ENCODE measurements around the gene ZFP30.
A peak's percentile ranks its signal among the peaks of the same experiment; 100 is the strongest.
"Not testable (repeated sequence)": the region's sequence is repeated elsewhere in the genome, so short reads cannot be mapped to it uniquely, and the experiment has no call there.

Gene ZFP30

GRCh38 chr19:37655301-37655688, at the start of gene ZFP30:
ZFP30 (minus strand) TSS chr19:37655465; CDS start chr19:37647822, 7,643 bp downstream.
- peak; percentile 63 for DNase-seq (ENCODE audit: low read depth in 2 of 2)

GRCh38 chr19:37699057-37699456, 43.8 kb upstream of the ZFP30 start:
- no peak for DNase-seq (ENCODE audit: low read depth in 2 of 2)

DNA sequence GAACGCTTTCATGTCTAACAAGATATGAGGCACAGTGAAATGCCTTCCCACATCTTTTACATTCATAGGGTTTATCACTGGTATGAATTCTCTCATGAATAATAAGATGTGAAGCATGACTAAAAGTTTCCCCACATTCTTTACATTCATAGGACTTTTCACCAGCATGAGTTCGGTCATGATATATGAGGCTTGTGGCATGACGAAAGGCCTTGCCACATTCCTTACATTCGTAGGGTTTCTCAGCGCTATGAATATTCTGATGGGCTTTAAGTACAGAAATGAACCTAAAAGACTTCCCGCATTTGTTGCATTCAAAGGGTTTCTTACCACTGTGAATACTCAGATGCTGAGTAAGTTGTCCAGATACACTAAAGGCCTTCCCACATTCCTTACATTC, 43.0 kb upstream of the ZFP30 start:
- DNase-seq (ENCODE audit: low read depth in 2 of 2) = no peak

DNA sequence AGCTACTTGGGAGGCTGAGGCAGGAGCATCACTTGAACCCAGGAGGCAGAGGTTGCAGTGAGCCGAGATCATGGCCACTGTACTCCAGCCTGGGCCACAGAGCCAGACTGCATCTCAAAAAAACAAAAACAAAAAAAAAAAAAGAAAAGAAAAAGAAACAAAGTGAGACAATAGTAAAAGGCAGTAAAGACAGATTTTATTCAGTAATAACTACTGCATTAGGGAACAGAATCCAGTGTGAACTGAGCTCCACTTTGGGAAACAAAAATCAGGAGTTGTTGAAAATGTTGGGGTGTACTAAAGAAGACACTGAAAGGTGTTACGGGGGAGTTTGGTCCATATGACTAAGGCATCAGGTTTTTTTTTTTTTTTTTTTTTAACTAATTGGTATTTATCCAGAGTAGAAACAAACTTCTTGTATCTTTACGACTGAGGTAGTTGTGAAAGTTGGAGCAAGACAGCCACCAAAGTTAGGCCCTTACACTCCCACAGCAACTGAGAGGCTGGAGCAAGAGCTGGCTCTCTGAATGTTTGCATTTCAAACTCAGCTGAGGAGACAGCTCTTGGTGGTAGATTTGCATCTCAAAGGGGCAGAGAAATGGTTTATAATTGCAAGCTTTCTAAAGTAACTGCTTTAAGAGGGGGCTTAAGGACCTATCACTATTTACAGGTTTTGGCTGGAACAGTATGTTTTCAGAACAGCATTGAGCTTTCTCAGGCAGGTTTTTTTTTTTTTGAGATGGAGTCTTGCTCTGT, 40.1 kb upstream of the ZFP30 start:
- DNase-seq (ENCODE audit: low read depth in 2 of 2) = no peak

- no peak for DNase-seq (ENCODE audit: low read depth in 2 of 2)
Measured at GRCh38 chr19:37692956-37693620, 37.8 kb upstream of the ZFP30 start.

DNA sequence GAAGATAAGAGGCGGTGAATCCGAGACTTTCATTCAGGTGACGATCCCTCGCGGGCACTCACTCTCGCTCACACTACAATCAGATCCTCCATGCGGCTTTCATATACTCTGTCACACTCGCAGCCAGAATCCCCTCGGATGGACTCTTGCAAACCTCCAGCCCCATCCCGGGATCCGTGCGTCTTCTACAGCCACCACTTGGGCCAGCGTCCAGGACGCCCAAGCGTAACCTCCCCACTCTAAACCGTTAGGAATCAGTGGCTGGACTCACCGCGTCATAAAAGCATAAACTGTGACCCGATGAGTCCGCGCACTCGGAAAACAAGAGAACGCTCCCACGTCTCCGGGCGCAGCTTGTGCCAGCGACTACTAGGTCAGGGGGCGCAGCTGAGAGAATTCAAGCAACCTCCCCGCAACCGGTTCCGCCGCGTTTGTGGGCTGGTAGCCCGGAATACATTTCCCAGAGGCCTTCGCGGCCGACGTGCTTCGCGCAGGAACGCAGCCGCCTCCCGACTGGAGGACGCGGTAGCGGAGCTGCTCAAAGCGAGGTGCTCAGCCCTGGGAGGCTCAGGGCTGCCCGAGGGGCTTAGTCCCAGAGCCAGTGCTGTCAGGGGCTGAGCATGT, 36.7 kb upstream of the ZFP30 start:
- DNase-seq (ENCODE audit: low read depth in 2 of 2) = peak; percentile 50 to 68

- no peak for DNase-seq (ENCODE audit: low read depth in 2 of 2)
Measured at GRCh38 chr19:37683520-37683919, 28.3 kb upstream of the ZFP30 start.

DNA sequence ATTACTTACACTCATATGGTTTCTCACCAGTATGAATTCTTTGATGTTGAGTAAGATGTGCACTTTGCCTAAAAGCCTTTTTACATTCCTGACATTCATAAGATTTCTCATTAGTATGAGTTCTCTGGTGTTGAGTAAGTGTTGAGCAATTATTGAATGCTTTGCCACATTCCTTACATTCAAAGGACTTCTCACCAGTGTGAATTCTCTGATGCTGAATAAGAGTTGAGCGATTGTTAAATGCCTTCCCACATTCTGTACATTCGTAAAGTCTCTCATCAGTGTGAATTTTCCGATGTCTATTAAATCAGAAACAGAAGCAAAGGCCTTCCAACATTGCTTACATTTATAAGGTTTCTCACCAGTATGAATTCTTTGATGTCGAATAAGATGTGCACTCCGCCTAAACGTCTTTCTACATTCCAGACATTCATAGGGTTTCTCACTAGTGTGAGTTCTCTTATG, 14.2 kb upstream of the ZFP30 start:
- no peak for DNase-seq (ENCODE audit: low read depth in 2 of 2)

DNA sequence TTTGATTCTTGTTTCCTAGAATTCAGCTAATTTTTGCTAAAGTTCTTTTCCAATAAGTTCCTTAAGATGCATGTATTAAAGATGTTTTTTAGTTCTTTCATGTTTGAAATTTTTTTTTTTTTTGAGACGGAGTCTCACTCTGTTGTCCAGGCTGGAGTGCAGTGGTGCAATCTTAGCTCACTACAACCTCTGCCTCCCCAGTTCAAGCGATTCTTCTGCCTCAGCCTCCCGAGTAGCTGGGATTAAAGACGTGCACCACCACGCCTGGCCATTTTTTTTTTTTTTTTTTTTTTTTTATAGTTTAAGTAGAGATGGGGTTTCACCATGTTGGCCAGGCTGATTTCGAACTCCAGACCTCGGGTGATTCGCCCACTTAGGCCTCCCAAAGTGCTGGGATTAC, 1.9 kb upstream of the ZFP30 start:
- DNase-seq (ENCODE audit: low read depth in 2 of 2) = not testable (repeated sequence)

DNA sequence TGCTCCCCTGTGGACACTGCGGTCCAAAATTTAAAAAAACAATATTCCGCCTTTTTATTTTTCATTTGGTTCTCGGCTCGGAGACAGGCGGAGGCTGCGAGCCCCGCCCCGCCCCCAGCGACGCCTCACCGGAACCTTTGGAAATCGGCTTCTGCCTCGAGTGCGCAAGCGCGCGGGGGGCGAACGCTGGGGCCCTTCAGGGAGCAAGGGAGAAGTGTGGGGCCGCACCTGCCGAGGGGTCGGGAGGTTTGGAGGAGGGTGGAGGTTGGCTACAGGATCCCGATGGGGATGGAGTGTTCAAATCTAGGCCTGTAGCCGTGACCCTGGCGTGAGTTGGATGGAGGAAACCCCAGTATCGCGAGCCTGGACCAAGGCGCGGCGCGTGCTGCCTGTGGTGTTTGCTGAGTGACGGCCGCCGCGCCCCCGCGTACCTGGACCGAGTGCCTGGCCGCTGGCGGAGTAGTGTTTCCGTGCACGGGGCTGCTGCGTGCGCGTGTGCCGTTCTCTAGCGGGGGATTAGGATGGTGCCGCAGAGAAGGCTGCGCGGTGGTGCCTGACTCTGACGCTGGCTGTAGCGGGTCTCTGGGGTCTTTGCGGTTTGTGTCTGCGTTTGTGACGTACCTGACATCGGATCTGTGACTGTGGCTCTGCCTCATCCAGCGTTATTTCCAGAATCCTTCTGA, 565 bp upstream of the ZFP30 start:
- DNase-seq (ENCODE audit: low read depth in 2 of 2) = peak; percentile 59 to 81

DNA sequence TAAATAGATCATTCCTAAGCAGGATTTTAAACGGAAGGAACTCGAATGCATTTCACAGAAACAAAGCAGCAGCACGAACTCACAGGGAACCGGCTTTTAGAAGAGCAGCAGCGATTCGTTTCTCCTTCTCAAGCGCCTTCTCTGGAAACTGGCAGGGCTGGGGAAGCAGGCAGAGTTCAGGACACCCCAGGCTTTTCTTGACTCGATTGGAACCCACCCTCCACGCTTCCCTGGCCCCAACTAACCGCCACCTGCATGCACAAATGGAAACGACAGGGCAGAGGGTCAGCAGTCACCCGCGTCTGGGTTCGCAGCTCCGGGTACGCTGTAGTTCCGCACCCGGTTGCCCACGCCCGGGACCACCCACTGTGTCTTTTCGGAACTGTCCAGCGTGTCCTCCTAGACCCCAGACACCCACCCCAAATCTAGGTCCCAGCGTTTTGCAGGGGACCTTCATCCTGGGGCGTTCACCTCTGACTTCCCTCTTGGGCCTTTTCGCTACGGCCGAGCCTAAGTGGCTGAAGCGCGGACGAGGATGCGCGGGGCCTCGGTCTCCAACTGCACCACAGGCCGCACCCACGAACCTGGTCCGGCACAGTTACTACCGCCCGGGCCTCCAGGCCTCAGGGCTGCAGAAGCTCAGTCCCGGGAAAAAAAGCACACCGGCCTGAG, 500 bp downstream of the ZFP30 start:
- DNase-seq (ENCODE audit: low read depth in 2 of 2) = peak; percentile 2

- DNase-seq (ENCODE audit: low read depth in 2 of 2) = no peak
Measured at GRCh38 chr19:37654118-37654517, 1.1 kb downstream of the ZFP30 start.

DNA sequence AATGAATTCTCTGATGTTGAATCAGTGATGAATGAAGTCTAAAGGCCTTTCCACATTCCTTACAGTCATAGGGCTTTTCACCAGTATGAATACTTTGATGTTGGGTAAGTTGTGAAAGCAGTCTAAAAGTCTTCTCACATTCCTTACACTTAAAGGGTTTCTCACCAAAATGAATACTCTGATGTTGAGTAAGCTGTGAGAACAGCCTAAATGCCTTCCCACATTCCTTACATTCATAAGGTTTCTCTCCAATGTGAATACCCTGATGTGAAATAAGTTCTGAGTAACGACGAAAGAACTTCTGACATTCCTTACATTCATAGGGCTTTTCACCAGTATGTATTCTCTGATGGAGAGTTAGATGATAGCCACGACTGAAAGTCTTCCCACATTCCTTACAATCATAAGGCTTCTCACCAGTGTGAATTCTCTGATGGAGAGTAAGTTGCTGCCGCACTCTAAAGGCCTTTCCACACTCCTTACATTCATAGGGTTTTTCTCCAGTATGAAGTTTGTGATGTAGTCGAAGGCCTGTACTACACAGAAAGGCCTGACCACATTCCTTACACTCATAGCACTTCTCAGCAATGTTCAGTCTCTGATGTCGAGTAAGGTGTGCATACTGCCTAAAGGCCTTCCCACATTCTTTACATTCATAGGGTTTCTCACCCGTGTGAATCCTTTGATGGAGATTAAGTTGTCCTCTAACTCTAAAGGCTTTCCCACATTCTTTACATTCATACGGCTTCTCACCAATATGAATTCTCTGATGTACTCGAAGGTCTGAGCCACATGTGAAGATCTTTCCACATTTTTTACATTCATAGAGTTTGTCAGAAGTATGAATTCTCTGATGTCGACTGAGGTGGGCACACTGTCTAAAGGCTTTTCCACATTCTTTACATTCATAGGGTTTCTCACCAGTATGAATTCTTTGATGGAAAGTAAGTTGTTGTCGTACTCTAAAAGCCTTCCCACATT, 19.9 kb downstream of the ZFP30 start:
- DNase-seq (ENCODE audit: low read depth in 2 of 2) = no peak

GRCh38 chr19:37594982-37595382, 60.3 kb downstream of the ZFP30 start:
- DNase-seq (ENCODE audit: low read depth in 2 of 2) = peak; percentile 31 to 46

DNA sequence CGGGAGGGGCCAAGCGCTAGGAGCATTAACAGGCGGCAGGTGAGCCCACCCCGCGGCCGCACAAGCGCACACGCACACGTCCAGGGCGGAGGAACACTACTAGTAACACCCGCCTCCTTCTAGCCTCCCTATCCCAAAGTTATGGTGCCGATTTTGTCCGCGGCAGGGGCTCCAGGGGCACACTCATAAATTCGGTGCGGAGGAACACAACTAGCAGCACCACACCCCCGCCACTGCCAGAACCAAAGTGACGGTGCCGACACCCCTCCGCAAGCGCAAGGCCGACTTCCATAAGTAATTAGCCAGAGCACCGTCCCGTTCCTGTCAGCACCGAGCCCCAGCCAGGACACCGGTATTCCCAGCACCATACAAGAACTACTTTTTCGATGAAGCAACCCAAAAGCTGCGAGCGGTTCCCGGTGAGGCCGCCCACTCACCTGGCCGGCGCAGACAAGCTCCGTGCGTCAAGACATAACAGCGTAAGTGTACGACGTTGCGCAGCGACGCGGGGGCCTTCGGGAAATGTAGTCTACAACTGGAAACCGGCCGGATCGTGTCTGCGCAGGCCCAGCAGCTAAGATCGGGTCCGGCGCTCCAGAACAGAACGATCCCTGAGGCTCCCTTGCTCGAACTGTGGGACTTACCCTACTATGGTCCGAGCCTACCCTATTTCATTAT, 60.8 kb downstream of the ZFP30 start, which contains the start of the genes ZNF540 and ZNF571:
ZNF540 (plus strand) TSS at position 573 of the 678 bp plus-strand sequence. CDS start 3,572 bp downstream, outside the sequence.
ZNF571 (minus strand) TSS at position 489 of the 678 bp plus-strand sequence. CDS start 8,116 bp downstream, outside the sequence.
- DNase-seq (ENCODE audit: low read depth in 2 of 2) = peak; percentile 87 to 90

DNA sequence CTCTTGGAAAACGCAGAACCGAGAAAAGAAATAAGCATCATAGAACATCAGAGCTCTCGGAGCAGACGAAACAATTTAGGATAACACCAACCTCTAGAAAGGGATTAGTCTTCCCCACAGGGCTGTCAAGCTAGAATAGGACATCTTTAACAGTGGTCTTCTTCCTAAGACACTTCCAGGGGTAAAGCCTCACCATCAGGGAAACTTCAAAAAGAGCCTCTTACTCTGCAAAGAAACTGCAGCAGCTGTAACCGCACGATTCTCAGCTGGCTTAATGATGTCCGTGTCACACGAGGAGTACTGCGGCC, 61.3 kb downstream of the ZFP30 start:
- no peak for DNase-seq (ENCODE audit: low read depth in 2 of 2)

DNA sequence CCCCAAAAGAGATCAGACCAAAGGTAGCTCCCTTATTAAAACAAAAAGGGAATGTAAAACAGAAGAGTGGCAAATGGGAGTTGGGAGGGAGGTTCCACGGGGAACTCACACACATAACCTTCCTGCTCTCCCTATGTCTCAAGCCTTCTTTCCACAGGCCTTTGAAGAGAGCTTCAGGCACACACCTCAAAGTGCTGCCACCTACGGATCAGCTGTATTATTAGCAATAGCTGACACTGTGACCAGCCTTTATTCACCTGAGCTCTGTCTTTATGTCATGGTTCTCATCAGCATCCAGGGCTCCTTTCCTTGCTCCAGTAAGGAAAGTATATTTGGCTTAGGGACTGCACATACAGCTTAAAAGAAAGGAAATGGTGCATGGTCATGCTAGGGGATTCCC, 71.9 kb downstream of the ZFP30 start:
- DNase-seq (ENCODE audit: low read depth in 2 of 2) = no peak

GRCh38 chr19:37572203-37572602, 83.1 kb downstream of the ZFP30 start:
- DNase-seq (ENCODE audit: low read depth in 2 of 2) = no peak

DNA sequence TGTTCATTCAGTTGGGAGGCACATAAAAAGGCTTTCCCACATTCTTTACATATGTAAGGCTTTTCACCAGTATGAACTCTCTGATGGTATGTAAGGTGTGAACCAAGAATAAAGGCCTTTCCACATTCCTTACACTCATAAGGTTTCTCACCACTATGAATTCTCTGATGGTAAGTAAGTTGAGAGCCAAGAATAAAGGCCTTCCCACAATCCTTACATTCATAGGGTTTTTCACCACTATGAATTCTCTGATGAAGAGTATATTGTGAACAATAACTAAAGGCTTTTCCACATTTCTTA, 89.9 kb downstream of the ZFP30 start:
- DNase-seq (ENCODE audit: low read depth in 2 of 2) = no peak

Data from stimulated activated CD8-positive, alpha-beta memory T cell treated with anti-CD3 and anti-CD28 coated beads, Interleukin-15, amount 100 ng/mL, for 48 hours (primary cell).